ENCODE measurements around the gene HMGB3.

HMGB3 gene

GRCh38 chrX:150954951-150955350 is 28.2 kb upstream of the HMGB3 start:
- DNase-seq (ENCODE audit: low read depth in 1 of 2, low spot score in 1 of 2): no peak
- no peak overlapping the region for H3K4me3 ChIP-seq (replicated peaks; ENCODE audit: insufficient read depth, low read length)
- H3K27ac ChIP-seq (replicated peaks): no peak overlapping the region
- TF ChIP-seq GABPA (IDR thresholded peaks at IDR 0.05; ENCODE audit: low read depth) (no peak), POLR2AphosphoS5 (IDR thresholded peaks at IDR 0.05; ENCODE audit: low read depth) (no peak), CTCF (IDR thresholded peaks at IDR 0.05; ENCODE audit: insufficient read depth, low read length) (no peak), SPI1 (IDR thresholded peaks at IDR 0.05; ENCODE audit: borderline replicate concordance, low read depth) (no peak)
- TF ChIP-seq, protein P1, sequence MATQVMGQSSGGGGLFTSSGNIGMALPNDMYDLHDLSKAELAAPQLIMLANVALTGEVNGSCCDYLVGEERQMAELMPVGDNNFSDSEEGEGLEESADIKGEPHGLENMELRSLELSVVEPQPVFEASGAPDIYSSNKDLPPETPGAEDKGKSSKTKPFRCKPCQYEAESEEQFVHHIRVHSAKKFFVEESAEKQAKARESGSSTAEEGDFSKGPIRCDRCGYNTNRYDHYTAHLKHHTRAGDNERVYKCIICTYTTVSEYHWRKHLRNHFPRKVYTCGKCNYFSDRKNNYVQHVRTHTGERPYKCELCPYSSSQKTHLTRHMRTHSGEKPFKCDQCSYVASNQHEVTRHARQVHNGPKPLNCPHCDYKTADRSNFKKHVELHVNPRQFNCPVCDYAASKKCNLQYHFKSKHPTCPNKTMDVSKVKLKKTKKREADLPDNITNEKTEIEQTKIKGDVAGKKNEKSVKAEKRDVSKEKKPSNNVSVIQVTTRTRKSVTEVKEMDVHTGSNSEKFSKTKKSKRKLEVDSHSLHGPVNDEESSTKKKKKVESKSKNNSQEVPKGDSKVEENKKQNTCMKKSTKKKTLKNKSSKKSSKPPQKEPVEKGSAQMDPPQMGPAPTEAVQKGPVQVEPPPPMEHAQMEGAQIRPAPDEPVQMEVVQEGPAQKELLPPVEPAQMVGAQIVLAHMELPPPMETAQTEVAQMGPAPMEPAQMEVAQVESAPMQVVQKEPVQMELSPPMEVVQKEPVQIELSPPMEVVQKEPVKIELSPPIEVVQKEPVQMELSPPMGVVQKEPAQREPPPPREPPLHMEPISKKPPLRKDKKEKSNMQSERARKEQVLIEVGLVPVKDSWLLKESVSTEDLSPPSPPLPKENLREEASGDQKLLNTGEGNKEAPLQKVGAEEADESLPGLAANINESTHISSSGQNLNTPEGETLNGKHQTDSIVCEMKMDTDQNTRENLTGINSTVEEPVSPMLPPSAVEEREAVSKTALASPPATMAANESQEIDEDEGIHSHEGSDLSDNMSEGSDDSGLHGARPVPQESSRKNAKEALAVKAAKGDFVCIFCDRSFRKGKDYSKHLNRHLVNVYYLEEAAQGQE (IDR thresholded peaks at IDR 0.05; ENCODE audit: insufficient replicate concordance, low read depth): no peak
- H3K27me3 ChIP-seq (ENCODE audit: insufficient read depth, poor library complexity, severe bottlenecking): no peaks in the 10 kb centered on the region

- no peak overlapping the region for H3K27ac ChIP-seq (replicated peaks)
- no peak overlapping the region for H3K4me3 ChIP-seq (replicated peaks; ENCODE audit: insufficient read depth, low read length)
- TF ChIP-seq POLR2AphosphoS5 (IDR thresholded peaks at IDR 0.05; ENCODE audit: low read depth) (no peak), CTCF (IDR thresholded peaks at IDR 0.05; ENCODE audit: insufficient read depth, low read length) (no peak), SPI1 (IDR thresholded peaks at IDR 0.05; ENCODE audit: borderline replicate concordance, low read depth) (no peak)
- TF ChIP-seq, protein P1 (IDR thresholded peaks at IDR 0.05; ENCODE audit: insufficient replicate concordance, low read depth): no peak
- no peaks in the 10 kb centered on the region for H3K27me3 ChIP-seq (ENCODE audit: insufficient read depth, poor library complexity, severe bottlenecking)
- DNase-seq (ENCODE audit: low read depth in 1 of 2, low spot score in 1 of 2): no peak
Observed at GRCh38 chrX:150955590-150955989, 27.5 kb upstream of the HMGB3 start.

GRCh38 chrX:150958177-150958576 is 25.0 kb upstream of the HMGB3 start:
- Histone ChIP-seq H3K27ac (replicated peaks) (no peak overlapping the region), H3K4me3 (replicated peaks; ENCODE audit: insufficient read depth, low read length) (no peak overlapping the region), H3K27me3 (ENCODE audit: insufficient read depth, poor library complexity, severe bottlenecking) (no peaks in the 10 kb centered on the region)
- no peak for DNase-seq (ENCODE audit: low read depth in 1 of 2, low spot score in 1 of 2)
- TF ChIP-seq, protein P1 (IDR thresholded peaks at IDR 0.05; ENCODE audit: insufficient replicate concordance, low read depth): no peak
- no peak for TF ChIP-seq GABPA (IDR thresholded peaks at IDR 0.05; ENCODE audit: low read depth)
- TF ChIP-seq POLR2AphosphoS5 (IDR thresholded peaks at IDR 0.05; ENCODE audit: low read depth): no peak

DNA sequence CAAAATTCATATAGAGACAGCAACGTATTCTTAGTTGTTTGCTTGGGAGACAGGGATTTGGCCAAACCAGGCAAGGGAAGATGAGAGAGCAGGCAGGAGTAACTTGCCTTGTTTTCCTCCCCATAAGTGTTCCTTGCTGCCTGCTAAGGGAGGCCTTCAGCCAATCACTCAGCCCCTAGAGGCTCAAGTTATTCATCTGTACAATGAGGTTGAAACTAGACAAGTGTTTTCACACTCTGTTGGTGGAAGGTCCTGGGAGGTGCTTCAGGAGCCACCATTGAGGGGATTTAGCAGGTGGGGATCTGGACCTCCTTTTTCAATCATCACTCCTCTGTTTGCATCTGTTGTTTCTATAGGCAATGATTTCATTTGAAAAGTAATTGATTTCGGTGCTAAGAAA is 23.6 kb upstream of the HMGB3 start:
- H3K27ac ChIP-seq (replicated peaks): no peak overlapping the region
- H3K27me3 ChIP-seq (ENCODE audit: insufficient read depth, poor library complexity, severe bottlenecking): no peaks in the 10 kb centered on the region
- DNase-seq (ENCODE audit: low read depth in 1 of 2, low spot score in 1 of 2): no peak
- H3K4me3 ChIP-seq (replicated peaks; ENCODE audit: insufficient read depth, low read length): no peak overlapping the region
- TF ChIP-seq CTCF (IDR thresholded peaks at IDR 0.05; ENCODE audit: insufficient read depth, low read length) (no peak), SPI1 (IDR thresholded peaks at IDR 0.05; ENCODE audit: borderline replicate concordance, low read depth) (no peak), GABPA (IDR thresholded peaks at IDR 0.05; ENCODE audit: low read depth) (no peak), POLR2AphosphoS5 (IDR thresholded peaks at IDR 0.05; ENCODE audit: low read depth) (no peak)
- TF ChIP-seq, protein P1 (IDR thresholded peaks at IDR 0.05; ENCODE audit: insufficient replicate concordance, low read depth): no peak

Measured in HL-60 (cell line).